HuH-7.5 (cell line): ENCODE measurements around the gene OSBPL2.

Experiments used
- DNase-seq: peaks from one replicate; pipeline ENCODE4 v3.0.0; 2011; ENCODE audit warnings: low spot score

Gene OSBPL2

DNA sequence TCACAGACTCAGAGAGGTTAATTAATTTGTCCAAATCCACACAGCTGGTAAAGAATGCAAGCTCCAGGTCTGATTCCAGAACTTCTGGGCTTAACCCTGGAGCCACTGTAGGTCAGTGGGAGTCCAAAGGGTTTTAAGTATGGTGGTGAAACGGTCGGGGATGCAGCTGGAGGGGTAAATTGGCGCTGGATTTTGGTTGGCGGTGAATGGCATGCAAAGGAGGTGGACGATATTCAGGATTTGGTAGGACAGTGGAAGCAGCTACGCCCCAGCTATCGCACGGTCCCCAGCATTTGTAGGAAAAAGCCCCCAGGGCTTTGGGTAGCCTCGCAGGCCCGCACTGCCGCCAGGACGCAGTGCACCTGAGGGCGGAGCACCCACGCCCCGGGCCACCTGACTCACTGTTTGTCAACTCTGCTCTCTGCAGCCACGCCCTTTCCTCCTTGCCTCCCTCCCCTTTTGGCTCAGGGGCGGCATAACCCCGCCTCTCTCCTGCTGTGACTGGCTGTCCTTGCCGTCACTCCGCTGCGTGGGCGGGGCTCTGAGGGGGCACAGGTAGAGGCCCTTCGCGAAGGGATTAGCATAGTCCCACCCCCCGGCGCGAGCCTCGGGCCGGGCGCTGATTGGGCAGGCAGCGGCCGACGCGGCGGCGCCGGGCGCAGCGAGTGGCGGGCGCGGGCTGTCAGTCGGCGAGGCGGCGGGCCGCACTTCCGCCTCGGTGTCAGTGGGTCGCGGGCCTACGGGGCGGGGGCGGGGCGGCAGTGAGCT is at the start of gene OSBPL2:
OSBPL2 (plus strand) TSS at position 721 of the 768 bp plus-strand sequence. CDS start 17,664 bp downstream, outside the sequence.
- peak; percentile 100 for DNase-seq

GRCh38 chr20:62190639-62191411 is 47.5 kb upstream of the OSBPL2 start:
- DNase-seq, result no peak

DNA sequence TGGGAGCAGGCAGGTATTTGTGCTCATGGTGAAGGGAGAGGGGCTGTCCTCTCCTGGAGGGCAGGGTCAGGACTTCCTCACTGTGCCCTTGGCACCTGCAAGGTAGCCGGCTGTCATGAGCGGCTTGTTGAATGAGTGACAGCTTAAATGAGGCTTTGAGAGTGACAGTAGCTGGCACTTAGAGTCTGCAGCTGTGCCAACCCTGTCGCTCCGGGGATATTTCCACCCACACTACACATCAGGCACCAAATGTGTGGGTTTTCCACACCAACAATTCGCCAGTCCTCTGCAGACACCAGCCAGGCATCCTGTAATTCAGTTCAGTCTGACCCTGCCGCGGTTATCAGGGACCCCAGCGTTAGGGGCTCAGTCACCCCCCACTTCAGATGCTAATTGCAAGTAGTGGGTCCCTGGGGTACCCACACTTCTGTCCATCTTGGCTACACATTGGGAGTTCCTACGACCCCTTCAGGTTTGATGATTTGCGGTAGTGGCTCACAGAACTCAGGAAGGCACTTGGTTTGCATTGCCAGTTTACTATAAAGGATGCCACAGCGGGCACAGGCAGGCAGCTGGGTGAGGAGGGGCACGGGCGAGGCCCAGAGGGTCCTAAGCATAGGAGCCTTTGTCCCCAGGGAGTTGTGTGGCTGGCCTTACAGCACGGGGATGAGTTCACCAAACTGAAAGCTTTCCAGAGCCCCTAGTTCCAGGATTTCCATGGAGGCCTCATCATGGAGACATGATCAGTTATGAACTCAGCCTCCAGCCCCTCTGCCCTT is 46.4 kb upstream of the OSBPL2 start:
- DNase-seq, result no peak

- DNase-seq, result no peak
Observed at GRCh38 chr20:62192635-62193034, 45.7 kb upstream of the OSBPL2 start.

DNA sequence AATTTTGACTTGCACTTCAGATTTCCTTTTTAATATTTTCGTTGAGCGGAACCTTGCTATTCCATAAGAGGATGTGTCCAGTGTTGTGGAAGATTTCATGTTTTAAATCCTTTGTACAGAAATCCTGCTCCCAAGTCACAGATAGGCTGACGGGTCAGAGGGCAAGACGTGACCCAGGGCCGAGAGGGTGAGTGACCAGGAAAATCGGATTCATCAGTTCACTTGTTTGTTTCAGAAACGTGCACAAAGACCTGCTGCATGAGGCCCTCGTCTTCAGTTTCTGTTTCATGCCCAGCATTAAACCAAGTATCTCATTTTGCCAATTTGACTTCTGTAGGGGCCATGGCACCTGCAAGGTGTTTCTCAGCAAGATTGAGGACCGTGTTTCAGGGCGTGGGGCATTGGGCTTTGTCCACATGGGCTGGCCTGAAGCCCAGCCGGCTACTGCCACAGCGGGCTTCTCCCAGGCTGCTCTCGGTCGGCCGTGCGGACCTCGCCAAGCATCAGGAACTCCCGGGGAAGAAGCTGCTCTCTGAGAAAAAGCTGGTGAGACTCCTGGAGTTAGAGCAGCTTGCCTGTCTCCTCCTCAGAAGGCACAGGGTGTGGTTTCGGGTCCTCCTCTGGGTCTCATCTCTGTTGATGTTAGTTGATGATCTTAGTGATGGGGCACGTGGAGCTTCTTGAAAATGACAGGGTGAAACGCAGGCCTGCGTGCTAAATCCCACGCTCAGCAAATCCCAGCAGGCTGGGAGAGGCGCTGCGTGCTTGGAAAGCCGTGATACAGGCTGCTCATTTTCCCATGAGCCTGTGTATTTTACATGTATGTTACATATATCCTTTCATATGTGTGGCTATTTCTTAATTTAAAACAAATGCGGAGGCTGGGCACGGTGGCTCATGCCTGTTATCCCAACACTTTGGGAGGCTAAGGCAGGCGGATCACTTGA is 45.0 kb upstream of the OSBPL2 start:
- DNase-seq, result no peak

- no peak for DNase-seq
Observed at GRCh38 chr20:62195075-62195405, 43.3 kb upstream of the OSBPL2 start.

DNA sequence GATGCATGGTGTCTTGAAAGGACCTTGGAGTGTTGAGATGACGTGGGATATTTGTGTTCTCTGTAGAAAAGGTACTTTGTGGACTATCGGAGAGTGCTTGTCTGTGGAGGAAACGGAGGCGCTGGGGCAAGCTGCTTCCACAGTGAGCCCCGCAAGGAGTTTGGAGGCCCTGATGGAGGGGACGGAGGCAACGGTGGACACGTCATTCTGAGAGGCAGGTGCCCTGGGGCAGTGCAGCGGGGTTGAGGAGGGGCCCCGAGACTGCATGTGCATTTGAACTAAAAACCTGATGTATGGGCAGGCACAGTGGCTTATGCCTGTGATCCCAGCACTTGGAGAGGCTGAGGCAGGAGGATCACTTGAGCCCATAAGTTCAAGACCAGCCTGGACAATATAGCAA is 42.6 kb upstream of the OSBPL2 start:
- DNase-seq, result no peak

- DNase-seq, result no peak
Observed at GRCh38 chr20:62196286-62196685, 42.0 kb upstream of the OSBPL2 start.

DNA sequence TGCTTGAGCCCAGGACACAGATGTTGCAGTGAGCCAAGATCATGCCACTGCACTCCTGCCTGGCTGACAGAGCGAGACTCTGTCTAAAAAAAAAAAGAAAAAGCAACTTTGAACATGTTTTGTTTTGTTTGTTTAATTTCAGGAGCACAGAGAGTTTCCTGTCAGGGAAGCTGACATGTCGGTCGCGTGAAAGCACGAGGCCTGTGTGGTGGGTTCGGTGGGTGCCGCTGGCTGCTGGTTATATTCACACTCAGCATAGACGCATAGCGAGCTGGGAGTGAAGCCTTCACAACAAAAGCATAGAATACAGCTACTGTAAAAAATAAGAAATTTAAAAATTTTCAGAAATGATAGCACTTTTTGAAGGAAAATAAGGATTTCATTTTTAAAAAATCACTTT is 41.0 kb upstream of the OSBPL2 start:
- DNase-seq, result no peak

GRCh38 chr20:62197801-62198200 is 40.5 kb upstream of the OSBPL2 start:
- DNase-seq, result no peak

DNA sequence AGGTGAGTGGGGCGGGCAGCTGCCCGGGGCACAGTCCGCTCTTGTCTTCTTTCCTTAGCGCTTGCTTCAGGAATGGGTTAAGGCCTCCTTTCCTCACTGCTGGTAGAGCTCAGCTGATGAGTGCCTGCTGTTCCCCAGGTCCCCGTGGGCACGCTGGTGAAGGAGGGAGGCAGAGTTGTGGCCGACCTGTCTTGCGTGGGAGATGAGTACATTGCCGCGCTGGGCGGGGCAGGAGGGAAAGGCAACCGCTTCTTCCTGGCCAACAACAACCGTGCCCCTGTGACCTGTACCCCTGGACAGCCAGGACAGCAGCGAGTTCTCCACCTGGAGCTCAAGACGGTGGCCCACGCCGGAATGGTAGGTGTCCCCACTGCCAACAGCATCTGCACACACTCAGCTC is 39.8 kb upstream of the OSBPL2 start:
- no peak for DNase-seq

GRCh38 chr20:62198931-62199330 is 39.4 kb upstream of the OSBPL2 start:
- no peak for DNase-seq

DNA sequence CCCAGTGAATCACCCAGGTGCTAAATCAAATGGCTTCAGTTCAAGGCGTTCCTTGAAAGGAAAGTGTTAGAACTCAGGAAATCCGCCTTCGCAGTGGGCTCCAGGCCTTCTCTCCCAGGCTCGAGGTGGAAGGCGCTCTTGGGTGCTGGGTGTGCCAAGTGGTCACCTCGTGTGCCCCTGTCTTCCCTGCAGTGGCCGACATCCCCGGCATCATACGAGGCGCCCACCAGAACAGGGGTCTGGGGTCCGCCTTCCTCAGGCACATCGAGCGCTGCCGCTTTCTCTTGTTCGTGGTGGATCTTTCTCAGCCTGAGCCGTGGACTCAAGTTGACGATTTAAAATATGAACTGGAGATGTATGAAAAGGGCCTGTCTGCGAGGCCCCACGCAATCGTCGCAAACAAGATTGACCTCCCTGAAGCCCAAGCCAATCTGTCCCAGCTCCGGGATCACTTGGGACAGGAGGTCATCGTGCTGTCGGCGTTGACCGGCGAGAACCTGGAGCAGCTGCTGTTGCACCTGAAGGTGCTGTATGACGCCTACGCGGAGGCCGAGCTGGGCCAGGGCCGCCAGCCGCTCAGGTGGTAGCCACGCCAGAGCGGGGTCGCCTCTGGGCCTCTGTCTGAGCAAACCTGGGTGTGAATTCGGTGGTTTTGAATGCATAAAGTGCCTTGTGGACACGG is 37.7 kb upstream of the OSBPL2 start:
- no peak for DNase-seq

DNA sequence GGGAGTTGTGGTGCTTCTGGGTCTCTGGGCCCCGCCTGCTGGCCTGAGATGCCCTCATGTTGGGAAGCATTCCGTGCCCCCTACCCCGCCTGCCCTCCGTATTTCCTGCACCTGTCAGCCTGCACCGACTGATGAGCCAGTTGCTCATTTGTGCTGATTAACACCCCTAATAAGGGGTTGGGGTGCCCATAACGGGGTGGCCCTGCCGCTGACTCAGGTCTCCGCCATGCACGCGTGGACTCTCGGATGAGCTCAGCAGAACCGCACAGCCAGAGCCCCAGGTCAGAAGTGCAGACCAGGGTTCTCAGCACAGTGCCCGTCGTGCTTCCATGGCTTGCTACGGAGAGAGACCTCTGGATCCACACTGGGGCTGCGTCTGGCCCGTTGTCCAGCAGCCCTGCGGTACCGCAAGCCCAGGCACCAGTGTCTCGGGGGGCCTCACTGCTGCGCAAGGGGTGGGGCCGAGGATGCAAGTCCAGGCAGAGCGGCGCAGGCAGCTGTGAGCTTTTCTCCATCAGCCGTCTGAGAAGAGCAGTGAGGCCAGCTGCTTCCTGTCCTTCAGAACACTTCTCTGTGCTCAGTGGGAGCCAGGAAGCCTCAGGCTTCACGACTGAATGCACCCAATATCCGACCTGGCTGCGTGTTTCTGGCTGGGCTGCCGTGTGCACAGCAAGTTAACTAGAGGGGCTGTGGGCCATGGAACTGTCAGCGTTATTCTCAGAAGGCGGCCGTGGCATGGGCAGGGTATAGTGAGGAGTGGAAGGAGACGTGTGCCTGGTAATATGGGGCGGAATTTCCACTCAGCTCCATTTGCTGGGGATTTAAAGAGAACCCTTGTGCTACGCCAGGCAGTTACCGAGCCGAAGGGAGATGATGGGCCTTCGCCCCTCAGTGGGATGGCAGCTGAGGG is 36.9 kb upstream of the OSBPL2 start:
- no peak for DNase-seq

- DNase-seq, result no peak
Observed at GRCh38 chr20:62202083-62202395, 36.3 kb upstream of the OSBPL2 start.

- no peak for DNase-seq
Observed at GRCh38 chr20:62202676-62203377, 35.5 kb upstream of the OSBPL2 start.

- no peak for DNase-seq
Observed at GRCh38 chr20:62203378-62204030, 34.8 kb upstream of the OSBPL2 start.

DNA sequence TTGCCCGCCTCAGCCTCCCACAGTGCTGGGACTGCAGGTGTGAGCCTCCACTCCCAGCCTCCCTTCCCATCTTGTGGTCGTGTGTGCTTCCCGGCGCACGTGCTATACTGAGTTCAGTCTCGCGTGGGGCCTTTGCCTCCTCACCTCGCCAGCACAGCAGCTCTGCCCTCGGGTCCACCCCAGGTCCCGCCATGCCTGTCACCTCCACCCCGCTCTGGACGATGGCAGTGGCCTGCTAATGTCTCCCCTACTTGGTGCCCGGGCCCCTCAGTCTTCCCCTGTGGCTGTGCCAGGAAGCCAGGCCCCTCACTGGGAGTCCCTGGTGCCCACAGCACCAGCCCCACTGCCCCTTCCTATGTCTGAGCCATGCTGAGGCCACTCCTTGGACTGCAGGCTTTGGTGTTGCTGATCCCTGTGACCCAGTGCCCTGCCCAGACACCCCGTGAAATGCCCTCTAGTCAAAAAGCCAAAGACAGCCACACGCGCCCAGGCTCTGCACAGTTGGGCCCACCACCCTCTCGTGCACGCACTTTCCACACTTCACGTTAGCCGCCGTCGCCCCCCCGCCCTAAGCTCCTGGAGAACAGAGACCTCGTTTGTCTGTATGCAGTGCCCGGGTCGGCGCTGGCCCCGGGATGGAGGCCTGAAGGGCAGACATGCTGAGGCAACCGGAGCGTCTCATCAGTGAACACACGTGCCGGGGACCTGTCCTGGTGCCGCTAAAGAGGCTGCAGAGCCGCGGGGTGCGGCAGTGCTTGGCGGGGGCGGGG is 32.5 kb upstream of the OSBPL2 start:
- DNase-seq, result no peak
